ENCODE measurements around the gene THEMIS. TPM values are rescaled to one million over a fixed set of nuclear protein-coding genes. Genes with fewer than 3 reads are reported as not detected.
"Not testable (repeated sequence)": the region's sequence is repeated elsewhere in the genome, so short reads cannot be mapped to it uniquely, and the experiment has no call there.

The THEMIS gene
- total RNA-seq, 1 donor from 2014 or later: 0.41 TPM

DNA sequence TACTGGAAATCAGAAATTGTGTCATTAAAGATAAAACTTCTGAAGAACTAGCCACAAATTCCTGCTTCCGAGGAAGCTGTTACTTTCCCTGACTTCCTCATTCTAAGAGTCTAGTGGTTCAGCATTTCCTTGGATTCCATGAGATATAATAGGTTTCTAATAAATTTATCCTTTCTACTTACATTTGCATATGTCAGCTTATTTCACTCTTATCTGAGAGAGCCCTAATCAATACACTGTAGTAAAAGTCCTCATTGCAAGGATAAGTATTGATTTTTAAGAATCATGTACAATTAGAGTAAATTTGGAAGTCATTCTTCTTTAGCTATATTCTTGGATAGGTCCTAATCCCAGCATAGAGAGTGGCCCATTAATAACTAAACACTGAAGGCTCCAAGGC lies 16.9 kb upstream of the THEMIS start:
- FAIRE-seq (no peak), DNase-seq (ENCODE audit: low spot score in 2 of 2) (no peak)

DNA sequence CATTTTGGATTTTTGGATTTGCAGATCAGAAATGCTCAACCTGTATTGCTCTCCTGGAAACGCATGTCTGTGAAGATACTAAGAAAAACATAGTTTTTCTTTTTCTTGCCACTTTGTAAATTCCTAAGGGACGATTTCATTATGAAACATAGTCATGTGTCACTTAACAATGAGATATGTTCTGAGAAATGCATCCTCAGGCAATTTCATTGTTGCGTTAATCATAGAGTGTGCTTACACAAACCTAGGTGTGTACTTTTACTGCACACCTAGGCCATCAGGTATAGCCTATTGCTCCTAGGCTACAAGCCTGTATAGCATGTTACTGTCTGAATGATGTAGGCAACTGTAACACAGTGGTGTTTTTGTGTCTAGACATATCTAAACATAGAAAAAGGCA lies 13.4 kb upstream of the THEMIS start:
- FAIRE-seq (no peak), DNase-seq (ENCODE audit: low spot score in 2 of 2) (no peak)

DNA sequence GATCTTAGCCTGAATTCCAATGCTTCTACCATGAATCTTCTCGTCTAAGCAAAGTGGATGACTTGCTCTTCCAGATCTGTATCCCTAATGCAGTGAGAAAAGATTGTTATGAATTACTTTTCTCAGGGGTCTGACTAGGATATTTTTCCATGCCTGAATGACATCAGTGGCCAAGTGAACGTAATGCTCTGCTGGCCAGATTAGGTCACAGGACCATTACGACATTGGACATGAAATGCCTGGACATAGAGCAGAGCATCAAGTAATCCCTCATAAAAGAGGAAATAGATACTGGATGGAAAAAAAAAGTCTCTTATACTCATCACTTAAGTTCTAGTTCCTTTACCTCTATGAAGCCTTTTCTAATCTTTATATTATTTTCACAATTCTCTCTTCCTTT lies 12.1 kb upstream of the THEMIS start:
- FAIRE-seq: no peak
- no peak for DNase-seq (ENCODE audit: low spot score in 2 of 2)

DNA sequence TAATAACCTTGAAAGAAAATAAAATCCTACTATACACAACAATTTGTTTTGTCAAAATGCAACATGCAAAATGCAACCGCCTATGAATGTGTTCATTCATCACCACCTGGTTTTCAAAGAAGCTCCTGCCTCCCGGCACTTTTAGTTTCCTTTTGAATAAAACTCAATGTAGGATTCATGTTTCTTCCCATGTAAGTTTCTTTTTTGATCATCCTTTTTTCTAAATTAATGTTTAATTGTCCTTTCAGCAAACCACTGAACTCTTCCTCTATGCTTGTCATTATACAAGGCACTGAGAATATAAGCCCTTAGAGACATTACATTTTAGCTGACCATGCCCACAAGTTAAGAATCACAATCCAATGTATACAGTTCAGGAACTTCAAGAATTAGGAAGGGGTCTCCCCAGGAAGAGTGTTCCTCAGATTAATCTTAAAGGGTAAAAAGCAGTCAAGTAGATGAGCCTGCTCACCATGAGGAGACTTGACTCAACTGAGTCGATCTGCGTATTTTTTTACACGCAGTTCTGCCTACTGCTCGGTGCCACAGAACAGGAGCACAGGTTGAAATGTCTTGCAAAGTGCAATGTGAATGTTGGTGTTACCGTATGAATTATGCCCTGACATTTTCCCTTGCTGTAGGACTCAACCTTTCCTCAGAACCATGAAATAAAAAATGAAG lies 7.2 kb upstream of the THEMIS start:
- no peak for DNase-seq (ENCODE audit: low spot score in 2 of 2)
- FAIRE-seq: no peak

DNA sequence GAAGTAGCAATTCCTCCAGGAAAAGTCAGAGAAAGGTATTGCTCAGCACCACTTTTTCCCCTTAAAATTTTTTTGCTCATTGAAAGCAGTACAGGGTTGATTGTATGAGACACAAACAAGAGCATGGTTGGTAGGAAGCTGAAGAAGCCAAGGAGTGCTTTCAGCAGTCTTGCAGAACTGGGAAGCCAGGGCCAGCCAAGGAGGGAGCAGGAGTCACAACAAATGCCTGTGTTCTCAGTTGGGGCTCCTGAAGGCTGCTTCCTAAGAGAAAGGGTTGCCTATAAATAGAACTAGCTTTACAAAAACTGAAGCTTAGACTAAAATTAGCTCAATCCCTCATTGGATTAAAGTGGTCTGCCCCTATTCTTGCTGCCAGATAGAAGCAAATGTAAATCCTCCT lies 3.3 kb upstream of the THEMIS start:
- DNase-seq (ENCODE audit: low spot score in 2 of 2): no peak
- no peak for FAIRE-seq

DNA sequence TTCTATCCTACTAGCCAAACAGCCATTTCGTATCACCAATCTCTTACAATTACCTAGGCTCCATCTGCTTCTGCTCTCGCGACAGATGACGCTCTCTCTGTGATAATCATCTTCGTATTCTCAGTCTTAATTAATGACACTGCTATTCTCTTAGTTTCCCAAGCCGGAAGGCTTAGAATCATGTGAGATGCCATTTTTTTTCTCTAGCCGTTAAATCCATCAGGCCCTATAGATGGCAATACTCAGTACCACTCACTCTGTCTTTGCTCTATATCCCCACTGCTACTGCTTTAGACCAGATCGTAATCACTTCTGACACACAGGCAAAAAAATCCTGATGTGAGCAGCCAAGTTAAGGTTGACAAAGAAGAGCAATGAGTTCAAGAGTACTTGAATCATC lies 2.1 kb upstream of the THEMIS start:
- FAIRE-seq: no peak
- no peak for DNase-seq (ENCODE audit: low spot score in 2 of 2)

DNA sequence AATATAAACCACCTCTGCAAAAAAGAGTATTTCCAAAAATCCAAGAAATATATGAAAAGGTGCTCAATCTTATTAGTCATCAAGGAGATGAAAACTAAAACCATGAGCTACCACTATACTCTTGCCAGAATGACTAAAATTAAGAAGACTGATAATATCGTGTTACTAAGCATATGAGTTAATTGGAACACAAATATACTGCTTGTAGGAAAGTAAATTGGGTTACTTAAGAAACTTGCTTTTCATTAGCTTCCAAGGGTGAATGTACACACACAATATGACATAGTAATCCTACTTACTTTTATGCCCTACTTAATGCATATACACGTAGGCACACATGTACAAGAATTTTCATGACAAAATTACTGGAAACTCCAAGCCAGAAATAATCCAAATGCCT lies 3.4 kb downstream of the THEMIS start:
- FAIRE-seq (no peak), DNase-seq (ENCODE audit: low spot score in 2 of 2) (no peak)

DNA sequence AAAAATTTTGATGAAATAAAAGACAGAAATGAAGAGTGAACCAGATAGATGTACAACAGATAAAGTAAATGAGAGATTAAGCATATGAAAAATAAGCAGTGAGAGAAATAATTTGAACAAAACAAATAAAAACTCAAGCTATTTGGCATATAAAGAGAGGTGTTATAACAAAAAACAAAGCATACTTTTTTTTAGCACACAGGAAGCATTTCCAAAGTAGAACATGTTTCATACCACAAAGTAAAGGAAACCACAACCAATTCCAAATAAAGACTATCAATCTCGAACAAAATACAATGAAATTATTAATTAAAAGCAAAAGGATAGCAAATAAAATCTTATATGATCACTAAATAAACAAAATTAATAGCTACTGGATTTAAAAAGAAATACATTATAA lies 6.8 kb downstream of the THEMIS start:
- no peak for DNase-seq (ENCODE audit: low spot score in 2 of 2)
- no peak for FAIRE-seq

DNA sequence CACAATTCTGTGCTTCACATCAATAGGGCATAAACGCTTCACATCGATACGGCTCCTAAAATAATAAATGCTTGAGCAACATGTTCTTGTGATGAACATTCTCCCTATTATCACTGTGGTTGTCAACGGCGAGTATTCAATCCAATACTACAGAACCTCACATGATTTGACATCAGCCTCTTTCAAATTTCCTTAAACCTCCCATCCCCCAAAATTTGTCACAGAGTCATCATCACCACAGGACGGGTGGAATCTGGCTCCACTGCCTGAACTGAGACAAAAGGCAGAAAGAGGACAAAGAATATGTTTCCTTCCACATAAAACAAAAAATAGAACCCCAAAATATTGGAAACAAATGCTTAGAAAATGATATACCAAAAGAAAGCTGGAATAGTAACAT lies 7.3 kb downstream of the THEMIS start:
- FAIRE-seq: no peak
- DNase-seq (ENCODE audit: low spot score in 2 of 2): no peak

DNA sequence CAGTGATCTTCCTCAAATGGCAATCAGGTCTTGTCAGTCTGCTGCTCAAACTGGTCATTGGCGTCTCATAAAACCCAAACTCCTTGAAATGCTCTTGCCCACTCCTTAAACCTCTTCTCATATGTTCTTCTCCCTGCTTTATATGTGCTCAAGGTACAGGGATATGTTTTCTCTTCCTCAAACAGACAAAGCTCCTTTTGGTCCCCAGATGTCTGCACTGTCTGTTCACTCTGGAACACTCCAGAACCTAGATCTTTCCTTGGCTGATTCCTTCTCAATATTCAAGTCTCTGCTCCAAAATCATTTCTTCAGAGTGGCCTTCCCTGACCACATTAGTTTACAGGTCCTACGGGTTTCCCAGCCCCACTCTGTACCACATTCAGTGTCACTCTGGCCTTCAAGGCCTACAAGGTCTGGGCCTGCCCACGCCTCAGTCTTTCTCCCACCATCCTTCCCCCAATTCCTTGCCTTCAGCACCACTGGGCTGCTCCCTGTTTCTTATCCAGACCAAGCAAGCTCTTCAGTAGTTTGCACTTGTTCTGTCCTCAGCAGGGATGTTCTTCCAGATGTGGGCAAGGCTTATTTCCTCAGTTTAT lies 9.0 kb downstream of the THEMIS start:
- FAIRE-seq (no peak), DNase-seq (ENCODE audit: low spot score in 2 of 2) (no peak)

DNA sequence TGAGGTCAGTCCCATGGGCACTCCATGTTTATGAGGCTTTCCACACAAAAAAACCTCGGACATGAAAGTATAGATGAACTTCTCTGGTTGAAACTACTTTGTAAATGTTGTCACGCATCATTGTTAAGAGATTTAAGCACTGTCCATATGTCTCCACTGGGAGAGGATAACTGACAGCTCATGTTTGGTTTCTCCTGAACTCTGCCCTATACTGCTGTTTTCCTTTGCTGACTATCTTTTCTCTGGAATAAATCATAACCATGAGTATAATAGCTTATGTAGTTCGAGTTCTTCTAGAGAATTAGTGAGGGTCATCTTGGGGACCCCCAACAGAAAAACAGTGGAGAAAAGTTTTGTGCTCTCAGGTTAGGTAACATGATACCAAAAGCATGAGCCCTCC lies 14.3 kb downstream of the THEMIS start:
- DNase-seq (ENCODE audit: low spot score in 2 of 2): no peak
- FAIRE-seq: no peak

DNA sequence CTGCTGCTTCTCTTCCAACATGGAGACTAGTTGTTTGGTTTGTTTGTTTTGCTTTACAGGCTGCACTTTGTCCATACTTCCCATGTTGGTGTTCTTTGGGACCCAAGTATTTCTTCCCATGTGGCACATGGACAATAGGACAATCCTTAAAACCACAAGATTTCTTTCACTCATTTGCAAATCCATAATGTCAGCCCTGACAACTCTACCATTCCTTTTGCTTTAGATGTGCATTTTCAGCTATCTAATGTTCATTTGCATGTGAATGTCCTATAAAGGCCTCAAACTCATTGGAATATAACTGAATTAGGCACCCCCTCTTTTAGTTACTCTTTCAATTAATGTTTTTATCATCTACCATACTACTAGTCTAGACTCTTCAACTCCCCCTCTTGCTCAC lies 16.7 kb downstream of the THEMIS start:
- DNase-seq (ENCODE audit: low spot score in 2 of 2) (no peak), FAIRE-seq (no peak)

DNA sequence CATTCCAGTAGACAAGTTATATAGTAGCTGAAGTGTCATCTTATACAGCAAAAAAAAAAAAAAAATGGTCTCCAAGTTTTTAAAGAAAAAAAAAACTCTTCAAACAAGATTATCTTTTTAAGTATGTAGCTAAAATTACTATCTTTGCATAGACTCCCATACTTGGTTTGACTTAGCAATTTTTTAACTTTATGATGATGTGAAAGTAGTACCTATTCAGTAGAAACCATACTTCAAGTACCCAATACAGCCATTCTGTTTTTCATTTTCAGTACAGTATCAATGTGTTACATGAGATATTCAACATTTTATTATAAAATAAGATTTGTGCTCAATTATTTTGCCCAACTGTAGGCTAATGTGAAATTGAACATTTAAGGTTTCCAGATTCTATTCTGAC lies 18.9 kb downstream of the THEMIS start:
- DNase-seq (ENCODE audit: low spot score in 2 of 2): not testable (repeated sequence)
- FAIRE-seq: peak; percentile 55

DNA sequence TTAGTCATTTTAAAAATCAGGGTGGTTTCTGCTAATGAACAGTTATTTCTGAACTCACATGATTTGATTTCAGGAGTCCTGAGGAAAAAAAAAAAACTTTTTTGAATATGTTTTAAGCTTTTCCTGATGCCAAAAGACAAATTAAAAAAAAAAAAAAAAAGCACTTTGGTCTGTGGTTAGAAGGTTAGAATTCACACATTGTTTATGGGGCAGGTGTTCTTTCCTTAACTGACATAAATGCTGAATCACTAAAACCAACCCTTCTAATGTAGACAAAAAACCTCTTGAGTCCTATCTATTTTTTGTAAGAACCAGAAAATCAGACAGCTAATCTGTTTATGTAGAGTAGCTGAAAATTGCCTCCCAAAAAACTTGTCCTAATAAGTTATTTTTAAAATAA lies 20.4 kb downstream of the THEMIS start:
- DNase-seq (ENCODE audit: low spot score in 2 of 2): no peak
- no peak for FAIRE-seq

DNA sequence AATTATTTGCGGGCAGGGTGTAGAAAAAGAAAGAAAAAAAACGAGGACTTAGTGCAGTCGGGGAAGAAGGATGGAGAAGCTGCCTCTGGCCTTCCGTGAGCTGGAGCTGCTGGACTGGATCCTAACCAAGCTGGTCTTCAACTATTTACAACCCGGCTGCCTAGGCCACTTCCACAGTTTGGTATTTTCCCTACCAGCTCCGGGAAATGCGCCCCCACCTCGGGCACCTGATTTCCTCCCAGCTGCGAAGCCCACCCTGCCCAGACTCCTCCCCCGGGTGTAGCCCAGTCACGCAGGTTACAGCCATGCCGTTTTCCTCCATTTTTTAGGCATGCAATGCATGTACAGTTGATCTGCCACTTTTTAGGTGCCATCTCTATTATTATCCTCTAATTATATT lies 21.2 kb downstream of the THEMIS start:
- DNase-seq (ENCODE audit: low spot score in 2 of 2): no peak
- FAIRE-seq: no peak

DNA sequence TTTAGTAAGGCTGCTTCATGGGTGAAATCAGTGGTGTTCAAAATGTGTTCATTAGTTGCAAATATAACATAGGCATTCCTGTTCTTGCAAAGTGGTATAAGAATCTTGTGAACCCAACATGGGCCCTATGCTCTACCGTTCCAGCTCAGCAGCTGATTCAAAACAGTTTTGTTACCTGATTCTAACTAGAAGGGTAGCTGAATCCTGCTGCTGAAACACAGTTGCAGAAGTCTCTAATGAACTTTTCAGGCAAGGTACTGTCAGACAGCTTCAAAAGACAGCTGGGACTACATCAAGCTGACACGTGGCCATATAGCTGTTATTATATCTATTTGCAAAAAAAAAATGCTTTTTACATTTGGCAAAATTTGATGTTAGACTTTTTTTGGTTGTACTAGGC lies 22.7 kb downstream of the THEMIS start:
- FAIRE-seq (no peak), DNase-seq (ENCODE audit: low spot score in 2 of 2) (no peak)

DNA sequence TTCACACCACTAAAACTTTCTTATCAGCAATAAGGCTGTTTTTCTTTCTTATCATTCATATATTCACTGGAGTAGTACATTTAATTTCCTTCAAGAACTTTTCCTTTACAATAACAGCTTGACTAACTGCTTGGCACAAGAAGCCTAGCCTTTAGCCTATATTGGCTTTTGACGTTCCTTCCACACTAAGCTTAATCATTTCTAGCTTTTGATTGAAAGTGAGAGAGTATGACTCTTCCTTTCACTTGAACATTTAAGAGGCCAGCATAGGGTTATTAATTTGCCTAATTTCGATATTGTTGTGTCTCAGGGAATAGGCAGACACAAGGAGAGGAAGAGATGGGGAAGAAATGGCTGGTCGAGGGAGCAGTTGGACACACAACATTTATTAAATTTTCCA lies 23.6 kb downstream of the THEMIS start:
- DNase-seq (ENCODE audit: low spot score in 2 of 2): no peak
- no peak for FAIRE-seq

DNA sequence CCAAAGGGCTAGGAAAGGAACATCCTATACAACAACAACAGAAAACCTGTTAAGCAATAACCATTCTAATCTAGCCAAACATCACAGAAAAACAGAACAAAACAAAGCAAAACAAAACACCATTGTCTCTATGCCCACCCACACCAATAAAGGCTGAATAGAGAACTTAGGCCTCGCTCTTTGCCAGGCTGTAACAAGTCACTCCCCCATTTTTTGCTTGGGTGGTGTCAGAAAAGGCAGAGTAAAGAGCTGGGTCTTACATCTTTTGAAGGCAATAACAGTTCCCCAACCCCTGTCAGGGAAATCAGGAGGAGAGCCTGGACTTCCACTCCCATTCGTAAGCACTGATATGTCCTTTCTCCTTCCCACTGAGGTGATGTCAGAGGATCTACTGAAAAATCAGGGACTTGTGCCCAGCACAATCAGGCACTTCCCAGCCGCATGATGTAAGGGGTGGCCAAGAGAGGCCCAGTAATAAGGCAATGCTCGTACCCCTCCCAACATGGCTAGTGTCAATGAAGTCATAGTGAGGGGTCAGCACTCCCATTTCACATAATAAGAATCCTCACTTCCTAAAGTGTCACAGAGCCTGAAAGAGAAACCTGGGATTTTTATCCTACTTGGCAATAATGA lies 31.0 kb downstream of the THEMIS start:
- no peak for FAIRE-seq
- DNase-seq (ENCODE audit: low spot score in 2 of 2): no peak

DNA sequence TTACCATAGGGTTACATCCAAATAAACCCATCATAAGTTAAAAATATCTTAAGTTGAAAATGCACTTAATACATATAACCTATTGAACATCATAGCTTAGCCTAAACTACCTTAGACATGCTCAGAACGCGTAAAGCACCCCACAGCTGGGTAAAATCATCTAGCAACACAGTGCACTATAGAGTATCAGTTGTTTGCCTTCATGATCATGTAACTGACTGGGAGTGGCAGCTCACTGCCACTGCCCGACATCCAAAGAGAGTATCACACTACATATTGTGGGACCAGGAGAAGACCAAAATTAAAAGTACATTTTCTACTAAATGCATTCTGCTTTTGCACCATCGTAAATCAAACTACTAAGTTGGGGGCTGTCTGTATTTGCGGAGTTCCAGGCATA lies 31.7 kb downstream of the THEMIS start:
- DNase-seq (ENCODE audit: low spot score in 2 of 2): no peak
- no peak for FAIRE-seq

DNA sequence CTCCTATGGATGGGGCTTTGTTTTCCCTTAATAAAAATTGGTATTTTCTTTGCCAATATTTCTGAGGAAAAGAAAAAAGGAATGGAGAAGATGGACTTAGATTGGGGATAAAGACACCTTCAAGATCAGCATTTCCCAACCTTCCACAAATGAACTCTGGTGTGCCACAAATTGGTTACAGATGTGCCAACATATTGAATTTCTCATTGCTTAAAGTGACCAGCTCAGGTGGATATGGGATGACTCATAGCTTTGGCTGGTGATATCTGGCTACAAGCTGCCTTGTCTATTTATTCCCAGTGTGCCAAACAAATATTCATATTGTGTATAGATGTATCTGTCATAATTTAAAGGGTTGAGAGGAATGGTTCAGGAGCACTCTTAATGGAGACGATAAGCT lies 32.5 kb downstream of the THEMIS start:
- no peak for FAIRE-seq
- no peak for DNase-seq (ENCODE audit: low spot score in 2 of 2)

DNA sequence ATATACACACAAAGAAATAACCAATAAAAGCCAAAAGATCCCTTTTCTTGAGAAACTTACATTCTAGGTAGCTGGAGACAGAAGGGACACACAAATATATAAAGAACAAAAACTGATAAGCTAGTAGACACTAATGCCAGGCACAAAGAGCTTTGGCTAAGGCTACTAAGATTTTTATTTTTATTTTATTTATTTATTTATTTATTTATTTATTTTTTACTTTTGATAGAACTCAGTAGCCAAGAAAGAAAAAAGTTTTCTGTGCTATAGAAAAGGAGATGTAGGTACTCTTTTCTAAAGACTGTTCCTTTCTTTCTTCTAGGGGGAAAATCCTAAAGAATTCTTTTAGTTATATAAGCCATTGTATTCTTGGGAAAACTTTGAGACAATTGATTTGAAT lies 34.1 kb downstream of the THEMIS start:
- DNase-seq (ENCODE audit: low spot score in 2 of 2) (no peak), FAIRE-seq (no peak)

DNA sequence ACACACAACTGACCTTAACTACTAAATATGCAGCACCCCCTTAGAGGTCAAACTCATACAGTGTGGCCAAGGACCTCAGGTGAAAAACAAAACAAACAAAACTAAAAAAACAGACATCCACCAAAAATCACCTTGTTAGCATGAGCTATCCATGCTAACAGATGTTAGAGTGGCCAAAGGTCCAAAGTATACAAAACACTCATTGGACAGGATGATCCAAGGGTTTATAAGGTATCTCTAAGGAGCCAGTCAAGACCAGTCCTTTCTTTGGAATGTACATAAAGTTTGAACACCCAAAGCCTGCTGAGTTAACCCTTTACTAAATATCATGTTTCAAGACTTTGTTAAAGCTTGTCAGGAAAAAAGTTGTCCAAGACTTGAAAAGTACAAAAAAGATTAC lies 35.8 kb downstream of the THEMIS start:
- no peak for DNase-seq (ENCODE audit: low spot score in 2 of 2)
- FAIRE-seq: no peak
